Left ventricle myocardium inferior (tissue), 1 donor: ENCODE measurements around the gene FRMD4A. TPM values are rescaled to one million over a fixed set of nuclear protein-coding genes. Genes with fewer than 3 reads are reported as not detected.
"Not testable (repeated sequence)": the region's sequence is repeated elsewhere in the genome, so short reads cannot be mapped to it uniquely, and the experiment has no call there.

ENCODE experiments used
- DNase-seq: peaks from one replicate; pipeline ENCODE4 v3.0.0-alpha.2; 2020
- H3K27ac ChIP-seq: fragments of 200-600 bp; replicated peaks from 2 replicates; pipeline ENCODE4 v1.8.0; 2021
- H3K27me3 ChIP-seq: fragments of 200-600 bp; 2 replicates; pipeline ENCODE4 v1.8.0; 2021; ENCODE audit warnings: low read depth
- H3K36me3 ChIP-seq: fragments of 200-600 bp; 2 replicates; pipeline ENCODE4 v1.8.0; 2021
- H3K4me1 ChIP-seq: fragments of 200-600 bp; 2 replicates; pipeline ENCODE4 v1.8.0; 2021
- H3K4me3 ChIP-seq: fragments of 200-600 bp; 2 replicates; pipeline ENCODE4 v1.8.0; 2021; ENCODE audit warnings: mild to moderate bottlenecking, moderate library complexity
- H3K9me3 ChIP-seq: fragments of 200-600 bp; replicated peaks from 2 replicates; pipeline ENCODE4 v1.8.0; 2021
- CTCF ChIP-seq: fragments of 200-600 bp; IDR thresholded peaks from 2 replicates; pipeline ENCODE4 v1.8.0; 2021; ENCODE audit warnings: antibody characterized with exemption, mild to moderate bottlenecking, borderline replicate concordance
- intact Hi-C: fragments of 100-400 bp; cut with micrococcal nuclease; formaldehyde crosslinking; loops from one replicate; pipeline ENCODE4 v1.11.0; 2022
- total RNA-seq: library from RNA; stranded (reverse); fragmentation: NEBNext Ultra II Directional; extraction: Animal tissue kit (Norgen Biotek cat#: 25700); gene quantifications from one replicate; pipeline ENCODE4 v1.2.1, GENCODE V29; 2021
- donor health status: DM: no; HTN: yes; CAD: no; lungs with severe emphysema.

Gene FRMD4A
- total RNA-seq, 1 donor from 2014 or later: 26.1 TPM

GRCh38 chr10:14137391-14137790 lies 193.3 kb downstream of the FRMD4A start:
- DNase-seq: no peak
- TF ChIP-seq CTCF: no peak
- Histone ChIP-seq H3K4me3 (no peak overlapping the region), H3K27me3 (peaks cover 12% of the 10 kb centered on the region), H3K36me3 (no peaks in the 10 kb centered on the region), H3K27ac (no peak overlapping the region), H3K9me3 (no peaks in the 10 kb centered on the region), H3K4me1 (no peaks in the 10 kb centered on the region)
- intact Hi-C loops: no loop called here

GRCh38 chr10:14135196-14135595 lies 195.5 kb downstream of the FRMD4A start:
- intact Hi-C loops, DNase-seq, H3K4me1 ChIP-seq, H3K27ac ChIP-seq, H3K9me3 ChIP-seq, H3K36me3 ChIP-seq, H3K4me3 ChIP-seq, H3K27me3 ChIP-seq: not testable (repeated sequence)

- no peak for DNase-seq
- H3K4me3 ChIP-seq: no peak overlapping the region
- no peaks in the 10 kb centered on the region for H3K27me3 ChIP-seq
- no peak for TF ChIP-seq CTCF
- H3K36me3 ChIP-seq: no peaks in the 10 kb centered on the region
- intact Hi-C loops: no loop called here
- H3K27ac ChIP-seq: no peak overlapping the region
- no peaks in the 10 kb centered on the region for H3K9me3 ChIP-seq
- no peaks in the 10 kb centered on the region for H3K4me1 ChIP-seq
These were observed 196.4 kb downstream of the FRMD4A start for GRCh38 chr10:14134275-14134674.

GRCh38 chr10:14131261-14131960 lies 199.3 kb downstream of the FRMD4A start:
- Histone ChIP-seq H3K4me1 (no peaks in the 10 kb centered on the region), H3K36me3 (no peaks in the 10 kb centered on the region), H3K9me3 (no peaks in the 10 kb centered on the region), H3K27me3 (no peaks in the 10 kb centered on the region), H3K27ac (no peak overlapping the region), H3K4me3 (no peak overlapping the region)
- TF ChIP-seq CTCF: no peak
- intact Hi-C loops: no loop called here
- DNase-seq: no peak

- Histone ChIP-seq H3K4me1 (no peaks in the 10 kb centered on the region), H3K27me3 (no peaks in the 10 kb centered on the region), H3K4me3 (no peak overlapping the region), H3K9me3 (no peaks in the 10 kb centered on the region), H3K36me3 (no peaks in the 10 kb centered on the region), H3K27ac (no peak overlapping the region)
- TF ChIP-seq CTCF: no peak
- intact Hi-C loops: no loop called here
- no peak for DNase-seq
These were observed 201.0 kb downstream of the FRMD4A start for GRCh38 chr10:14129770-14130169.

GRCh38 chr10:14128519-14128918 lies 202.2 kb downstream of the FRMD4A start:
- no peaks in the 10 kb centered on the region for H3K36me3 ChIP-seq
- no peak overlapping the region for H3K27ac ChIP-seq
- no peaks in the 10 kb centered on the region for H3K4me1 ChIP-seq
- no peak for DNase-seq
- H3K4me3 ChIP-seq: no peak overlapping the region
- no peak for TF ChIP-seq CTCF
- no peaks in the 10 kb centered on the region for H3K27me3 ChIP-seq
- intact Hi-C loops: no loop called here
- no peaks in the 10 kb centered on the region for H3K9me3 ChIP-seq
